NK-92 (cell line): ENCODE results near the gene LRMDA.

Experiments
- DNase-seq: peaks from one replicate; lab custom pipeline; 2025; ENCODE audit not compliant: unreplicated experiment; lab: John Stamatoyannopoulos, UW

The LRMDA gene

GRCh38 chr10:76303682-76304316, 872.4 kb downstream of the LRMDA start:
- no peak for DNase-seq

GRCh38 chr10:76305930-76306615, 874.6 kb downstream of the LRMDA start:
- no peak for DNase-seq

DNA sequence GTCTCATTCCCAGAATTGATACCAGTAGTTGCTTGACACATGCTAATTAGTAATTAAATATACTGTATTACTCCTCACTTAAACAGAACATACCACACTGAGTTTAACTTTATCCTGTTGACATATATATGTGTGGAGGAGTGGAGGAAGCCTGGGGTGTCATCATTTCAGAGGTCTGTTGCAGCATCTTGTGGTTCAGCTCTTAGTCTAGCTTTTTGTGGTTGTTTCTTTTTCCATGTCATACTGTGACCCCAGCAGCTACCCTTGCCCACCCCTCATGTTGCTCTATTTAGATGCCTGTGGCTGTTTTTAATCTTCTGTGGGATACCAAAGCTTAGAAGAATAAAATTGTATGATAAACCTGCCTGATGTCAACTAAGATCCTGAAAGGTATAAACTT, 875.4 kb downstream of the LRMDA start:
- DNase-seq: no peak

DNA sequence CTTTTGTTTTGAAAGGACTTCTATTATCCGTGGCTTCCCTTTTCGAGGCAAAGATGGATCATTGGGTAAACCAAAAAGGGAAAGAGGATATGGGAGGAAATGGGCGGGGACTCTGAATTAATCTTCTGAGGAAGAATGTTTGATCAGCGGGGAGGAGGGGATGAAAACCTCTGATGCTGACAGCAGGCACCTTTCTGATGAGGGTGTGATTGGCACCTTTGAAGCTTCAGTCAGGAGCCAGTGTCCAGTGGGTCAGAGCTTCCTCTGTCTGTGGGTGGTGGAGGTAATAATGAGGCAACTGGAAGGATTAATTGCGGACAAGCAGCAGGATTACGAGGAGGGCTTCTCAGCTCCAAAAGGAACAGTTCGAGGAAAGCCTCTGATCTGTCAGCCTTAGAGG, 877.6 kb downstream of the LRMDA start:
- DNase-seq: no peak

- no peak for DNase-seq
Observed at GRCh38 chr10:76309741-76310587, 878.5 kb downstream of the LRMDA start.

DNA sequence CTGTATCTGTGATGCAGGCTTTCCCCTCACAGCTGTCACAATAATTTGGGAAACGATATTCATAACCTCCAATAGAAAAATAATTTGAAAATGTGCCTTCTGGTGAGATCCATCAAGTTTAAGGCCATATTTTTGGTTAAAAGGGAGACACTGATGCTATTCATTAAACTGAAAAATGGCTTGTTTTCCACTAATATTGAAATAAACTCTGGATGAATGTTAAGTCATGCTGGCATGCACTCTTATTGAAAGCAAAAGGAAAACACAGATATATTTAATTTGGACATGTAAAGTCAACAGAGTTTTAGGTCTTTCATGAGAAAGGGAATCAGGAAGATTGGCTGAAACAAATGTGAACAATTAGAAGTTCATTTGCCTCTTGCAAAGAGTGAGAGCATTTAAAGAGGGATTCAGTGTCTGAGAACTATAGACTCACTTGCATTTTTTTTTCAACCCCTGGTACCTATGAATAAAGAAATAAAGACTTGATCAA, 879.2 kb downstream of the LRMDA start:
- no peak for DNase-seq

- no peak for DNase-seq
Observed at GRCh38 chr10:76311752-76312636, 880.6 kb downstream of the LRMDA start.

GRCh38 chr10:76315240-76315639, 883.8 kb downstream of the LRMDA start:
- DNase-seq: no peak

GRCh38 chr10:76316234-76316633, 884.8 kb downstream of the LRMDA start:
- no peak for DNase-seq

- DNase-seq: no peak
Observed at GRCh38 chr10:76317078-76317477, 885.7 kb downstream of the LRMDA start.

DNA sequence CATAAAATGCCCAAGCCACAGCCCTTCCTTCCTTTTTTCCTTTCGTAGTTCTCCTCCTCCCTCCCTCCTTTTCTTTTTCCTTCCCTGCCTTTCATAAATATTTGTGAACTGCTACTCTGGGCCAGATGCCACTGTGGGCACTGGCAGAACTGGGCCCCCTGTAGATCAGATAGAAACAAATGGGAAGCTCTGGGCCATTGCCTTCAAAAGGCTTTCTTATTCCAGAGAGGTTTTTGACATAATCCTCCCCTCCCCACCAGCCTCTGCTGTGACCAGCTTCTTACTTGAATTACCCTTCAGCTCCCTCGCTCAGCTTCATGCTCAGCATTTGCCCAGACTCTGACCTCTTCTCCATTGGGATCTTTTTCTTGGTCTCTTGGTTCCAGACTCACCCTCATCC, 886.8 kb downstream of the LRMDA start:
- no peak for DNase-seq

GRCh38 chr10:76319661-76320060, 888.2 kb downstream of the LRMDA start:
- no peak for DNase-seq

- DNase-seq: no peak
Observed at GRCh38 chr10:76324283-76324682, 892.9 kb downstream of the LRMDA start.

- DNase-seq: no peak
Observed at GRCh38 chr10:76327441-76327840, 896.0 kb downstream of the LRMDA start.

DNA sequence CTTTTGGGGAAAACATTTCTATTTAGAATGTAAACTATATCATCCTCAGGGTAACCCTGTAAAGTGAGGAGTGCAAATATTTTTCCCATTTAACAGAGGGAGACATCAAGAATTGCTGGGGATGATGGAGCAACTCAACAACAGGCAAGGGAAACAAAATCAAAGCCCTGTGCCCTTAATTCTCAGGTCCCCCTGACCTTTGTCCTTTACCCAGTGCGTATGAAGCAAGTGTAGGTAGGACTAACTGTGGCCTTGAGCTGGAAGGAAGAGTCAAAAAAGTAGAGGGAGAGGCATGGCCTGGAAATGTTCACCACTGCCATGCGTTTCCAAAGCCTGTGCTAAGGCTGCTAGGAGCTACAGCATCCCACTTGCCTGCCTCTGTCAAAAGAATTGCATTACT, 896.9 kb downstream of the LRMDA start:
- no peak for DNase-seq

DNA sequence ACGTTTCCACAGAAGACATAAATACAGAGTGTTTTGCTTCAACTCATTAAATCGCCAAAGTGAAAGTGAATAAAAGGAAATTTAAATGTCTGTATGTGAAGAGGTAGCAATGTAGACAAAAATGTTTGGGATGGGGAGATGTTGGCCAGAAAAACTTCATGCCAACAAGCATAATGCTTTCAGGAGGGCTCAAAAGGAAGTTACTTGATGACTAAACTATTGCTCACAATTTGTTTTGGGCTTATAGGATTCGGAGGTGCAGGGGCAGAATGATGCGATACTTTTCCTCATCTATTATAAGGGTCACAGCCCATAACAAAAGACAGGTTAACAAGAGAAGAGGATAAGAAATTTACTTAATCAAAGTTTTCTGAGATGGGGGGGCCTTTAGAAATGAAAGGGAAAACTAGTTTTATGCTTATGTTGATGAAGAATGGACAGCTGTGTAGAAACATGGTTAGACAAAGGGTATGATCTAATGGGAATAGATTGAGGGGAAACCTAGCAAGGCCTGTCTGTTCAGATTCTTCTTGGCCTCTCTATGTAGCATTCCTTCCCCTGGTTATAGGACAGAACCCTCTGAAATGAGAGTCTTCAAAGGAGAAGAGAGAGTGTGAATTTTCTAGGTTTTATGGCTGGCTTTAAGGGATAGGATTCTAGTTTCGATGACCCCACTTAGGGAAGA, 898.6 kb downstream of the LRMDA start:
- DNase-seq: no peak

DNA sequence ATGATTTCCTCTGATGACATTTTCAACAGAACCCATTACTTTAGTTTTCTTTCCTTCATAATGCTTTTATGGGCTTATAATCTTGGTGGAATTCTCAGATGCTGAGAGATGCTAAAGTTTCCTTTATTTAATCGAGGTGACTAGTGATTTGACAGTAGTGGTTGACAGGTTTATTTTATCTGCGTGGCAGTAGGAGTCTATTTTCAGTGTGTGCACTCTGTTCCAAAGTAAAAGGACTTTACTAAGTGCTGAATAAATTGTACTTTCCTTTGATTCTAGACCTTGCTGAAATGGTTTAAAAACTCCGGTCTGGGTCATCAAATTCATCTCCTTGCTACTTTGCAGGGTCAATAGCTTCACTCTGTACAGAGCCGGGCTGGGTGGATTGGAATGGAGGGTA, 900.3 kb downstream of the LRMDA start:
- no peak for DNase-seq

- no peak for DNase-seq
Observed at GRCh38 chr10:76333326-76333725, 901.9 kb downstream of the LRMDA start.

DNA sequence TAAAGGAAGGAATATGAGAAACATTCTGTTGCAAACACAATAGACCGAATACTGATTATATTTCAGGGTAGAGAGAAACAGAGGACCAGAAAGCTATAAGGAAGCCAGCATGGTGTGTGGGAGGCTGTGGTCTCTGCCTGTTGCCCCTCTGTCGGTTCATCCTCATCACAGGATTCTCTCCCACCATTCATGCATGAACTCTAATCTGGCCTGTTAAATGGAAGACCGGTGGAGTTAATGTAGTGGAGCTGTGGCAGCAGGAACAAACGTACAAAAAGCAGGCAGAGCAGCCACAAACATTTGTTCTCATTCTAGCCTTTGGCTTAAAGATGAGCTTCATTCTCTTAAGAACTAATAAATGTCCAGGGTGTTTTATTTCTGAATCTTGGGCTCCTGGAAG, 902.4 kb downstream of the LRMDA start:
- DNase-seq: no peak

- no peak for DNase-seq
Observed at GRCh38 chr10:76334255-76334654, 902.8 kb downstream of the LRMDA start.
